EH (cell line): ENCODE data around the gene UBE2D1.
"Not testable (repeated sequence)": the region's sequence is repeated elsewhere in the genome, so short reads cannot be mapped to it uniquely, and the experiment has no call there.

Experiments used
- DNase-seq: peaks from one replicate; pipeline ENCODE4 v3.0.0-alpha.2; 2015; ENCODE audit warnings: low read depth

UBE2D1 gene

DNA sequence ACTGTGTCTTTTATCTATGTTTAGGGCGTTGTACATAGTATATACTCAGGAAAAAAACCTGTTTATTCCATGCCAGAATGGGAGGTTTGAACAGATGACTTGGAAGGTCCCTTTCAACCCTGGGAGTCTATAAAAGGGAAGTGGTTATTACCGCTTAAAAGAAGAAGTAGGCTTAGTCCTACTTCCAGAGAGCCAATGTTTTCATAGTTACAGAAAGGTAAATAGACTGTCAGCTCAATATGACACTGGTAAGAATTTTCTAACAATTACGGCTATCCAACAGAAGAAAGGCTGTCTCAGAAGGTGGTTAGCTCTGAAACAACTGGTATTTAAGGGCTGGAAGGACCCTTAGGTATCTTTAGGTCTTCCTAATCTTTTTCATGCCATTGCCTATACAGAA, 49.3 kb downstream of the UBE2D1 start:
- DNase-seq: no peak

DNA sequence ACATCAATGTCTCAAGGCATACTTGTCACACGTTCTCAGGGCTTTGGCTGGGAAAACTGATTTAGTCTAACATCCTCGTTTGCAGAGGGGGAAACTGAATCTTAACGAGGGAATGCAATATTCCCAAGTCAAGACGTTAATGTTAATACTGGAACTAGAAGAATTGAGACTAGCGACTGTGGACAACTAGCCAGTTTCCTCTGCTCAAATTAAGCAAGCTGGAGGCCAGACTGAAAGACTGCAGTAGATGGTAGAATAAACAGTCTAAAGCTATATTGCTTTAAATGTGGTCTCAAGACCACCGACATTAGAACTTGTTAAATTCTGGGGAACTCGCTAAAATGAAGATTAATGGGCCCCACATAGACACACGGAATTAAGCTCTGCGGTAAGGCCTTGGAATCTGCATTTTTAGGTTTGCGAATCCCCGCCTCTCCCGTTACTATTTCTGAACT, 49.8 kb downstream of the UBE2D1 start:
- DNase-seq: no peak

DNA sequence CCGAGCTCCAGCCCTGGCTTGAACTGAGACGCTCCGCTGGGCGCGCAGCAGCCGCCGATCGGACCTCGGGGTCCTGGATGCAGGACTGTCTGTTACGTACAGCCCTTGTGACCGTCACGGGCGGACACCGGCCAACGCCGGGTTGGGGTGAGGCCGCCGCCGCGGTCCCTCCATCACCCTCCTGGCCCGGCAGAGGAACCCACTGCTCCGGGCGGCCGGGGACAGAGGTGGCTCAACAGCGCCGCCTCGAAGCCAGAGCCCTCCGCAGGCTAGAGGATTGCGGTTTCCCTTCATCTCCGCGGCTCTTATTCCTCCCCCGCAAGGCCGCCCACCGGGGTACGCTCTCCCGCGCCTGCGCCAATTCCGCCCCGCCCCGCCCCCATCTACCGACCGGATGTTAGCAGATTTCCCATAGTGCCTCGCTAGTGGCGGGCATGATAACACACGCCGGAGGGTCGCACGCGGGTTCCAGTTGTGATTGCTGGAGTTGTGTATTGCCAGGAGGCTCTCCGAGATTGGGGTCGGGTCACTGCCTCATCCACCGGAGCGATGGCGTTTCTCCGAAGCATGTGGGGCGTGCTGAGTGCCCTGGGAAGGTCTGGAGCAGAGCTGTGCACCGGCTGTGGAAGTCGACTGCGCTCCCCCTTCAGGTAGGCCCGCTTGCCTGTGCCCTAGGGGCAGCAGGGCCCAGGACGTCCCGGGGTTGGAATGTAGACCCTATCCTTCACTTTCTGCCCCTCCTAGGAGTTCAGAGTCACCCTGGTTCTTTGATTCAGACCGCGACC, 50.4 kb downstream of the UBE2D1 start, which contains the start of gene TFAM:
Gene TFAM, plus strand, starts transcription at position 412 of the 785 bp plus-strand sequence. Its CDS starts 138 bp downstream, at position 550.
- peak; percentile 91 for DNase-seq

DNA sequence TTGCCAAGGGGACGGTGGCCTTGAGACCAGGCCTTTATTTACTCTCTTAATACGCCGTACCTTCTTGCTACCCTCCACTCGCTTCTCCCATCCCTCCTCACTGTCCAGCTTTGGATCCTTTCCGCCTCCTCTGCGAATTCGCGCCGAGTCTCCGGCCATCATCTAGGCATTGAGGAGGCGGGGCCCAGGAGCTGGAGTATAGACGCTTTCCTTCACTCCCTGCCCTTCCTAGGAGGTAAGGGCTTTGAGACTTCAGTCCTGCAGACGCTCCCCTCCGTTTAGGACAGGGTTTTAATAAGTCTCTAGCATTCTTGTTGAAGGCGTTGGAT, 50.9 kb downstream of the UBE2D1 start:
- peak; percentile 41 for DNase-seq

DNA sequence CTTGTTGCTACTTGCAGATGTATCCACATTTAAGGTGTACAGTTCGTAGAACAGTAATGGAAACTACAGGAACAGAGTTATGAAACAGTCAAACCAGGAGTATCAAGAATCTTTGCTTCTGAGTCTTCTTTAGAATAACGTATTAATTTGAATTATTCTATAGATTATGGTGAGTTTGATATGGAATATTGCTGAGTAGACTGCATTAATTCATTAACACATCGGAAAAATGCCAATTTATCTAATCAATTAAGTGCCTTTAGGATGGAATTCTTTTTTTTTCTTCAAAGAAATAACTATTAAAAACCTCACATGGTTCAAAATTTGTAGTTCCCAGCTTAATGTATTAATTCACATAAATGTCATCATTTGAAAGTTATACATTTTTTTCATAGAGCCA, 54.2 kb downstream of the UBE2D1 start:
- DNase-seq: no peak

DNA sequence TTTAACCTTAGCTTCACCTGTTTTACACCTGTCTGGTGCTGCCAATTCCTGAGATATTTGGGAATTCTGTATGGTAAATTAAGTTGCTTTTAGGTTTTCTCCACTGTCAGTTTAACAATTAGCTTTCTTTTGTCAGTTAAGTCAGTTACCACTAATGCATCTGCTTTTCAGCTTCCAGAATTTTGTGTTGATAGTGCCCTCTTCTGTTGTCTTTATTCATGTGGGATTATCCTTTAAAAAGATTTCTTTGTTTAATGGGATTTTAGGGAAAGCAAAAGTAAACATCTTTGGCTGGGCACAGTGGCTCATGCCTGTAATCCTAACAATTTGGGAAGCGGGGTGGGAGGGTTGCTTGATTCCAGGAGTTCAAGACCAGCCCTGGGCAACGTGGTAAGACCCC, 58.5 kb downstream of the UBE2D1 start:
- peak; percentile 24 for DNase-seq

DNA sequence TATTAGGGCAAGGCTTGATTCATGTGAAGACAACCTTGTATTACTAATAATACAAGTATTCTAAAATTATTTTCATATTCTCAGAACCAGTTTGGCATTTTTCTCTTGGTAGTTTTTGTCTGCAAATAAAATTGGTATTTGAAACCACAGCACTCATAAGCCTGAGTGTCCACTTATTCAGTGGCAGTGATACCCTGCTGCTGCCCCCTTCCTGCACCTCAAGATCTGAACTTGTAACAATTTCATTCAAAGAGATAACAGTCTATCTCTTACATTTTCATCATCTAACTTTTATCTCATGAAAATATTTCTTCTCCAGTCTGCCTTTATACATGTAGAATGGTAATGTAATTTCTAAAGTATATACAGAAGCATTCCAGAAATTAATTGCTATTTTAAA, 59.7 kb downstream of the UBE2D1 start:
- no peak for DNase-seq

DNA sequence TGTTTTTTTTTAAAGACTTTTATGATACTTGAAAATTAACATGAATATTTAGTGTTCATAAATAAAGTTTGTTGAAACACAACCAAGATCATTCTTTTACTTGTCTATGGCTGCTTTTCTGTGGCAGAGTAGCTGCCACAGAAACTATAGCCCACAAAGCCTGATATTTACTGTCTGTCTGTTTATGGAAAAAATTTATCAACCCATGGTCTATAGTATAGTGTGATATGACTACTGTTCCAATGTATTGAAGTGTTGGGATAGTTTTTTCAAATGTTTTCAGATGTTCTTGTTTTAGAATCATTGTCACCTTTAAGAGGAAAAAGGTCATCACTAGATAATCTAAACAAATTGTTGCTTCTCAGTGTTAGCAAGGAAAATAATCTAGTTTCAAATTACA, 61.3 kb downstream of the UBE2D1 start:
- DNase-seq: no peak

DNA sequence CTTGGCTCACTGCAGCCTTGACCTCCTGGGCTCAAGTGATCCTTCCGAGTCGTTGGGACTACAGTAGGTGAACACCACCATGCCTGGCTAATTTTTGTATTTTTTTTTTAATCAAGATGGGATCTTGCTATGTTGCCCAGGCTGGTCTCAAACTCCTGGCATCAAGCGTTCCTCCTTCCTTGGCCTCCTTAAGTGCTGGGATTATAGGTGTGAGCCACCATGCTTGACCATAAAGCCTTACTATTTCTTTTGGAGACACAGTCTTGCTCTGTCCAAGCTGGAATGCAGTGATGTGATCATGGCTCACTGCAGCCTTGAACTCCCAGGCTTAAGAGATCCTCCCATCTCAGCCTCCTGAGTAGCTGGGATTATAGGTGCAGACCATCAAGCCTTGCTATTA, 63.0 kb downstream of the UBE2D1 start:
- no peak for DNase-seq

DNA sequence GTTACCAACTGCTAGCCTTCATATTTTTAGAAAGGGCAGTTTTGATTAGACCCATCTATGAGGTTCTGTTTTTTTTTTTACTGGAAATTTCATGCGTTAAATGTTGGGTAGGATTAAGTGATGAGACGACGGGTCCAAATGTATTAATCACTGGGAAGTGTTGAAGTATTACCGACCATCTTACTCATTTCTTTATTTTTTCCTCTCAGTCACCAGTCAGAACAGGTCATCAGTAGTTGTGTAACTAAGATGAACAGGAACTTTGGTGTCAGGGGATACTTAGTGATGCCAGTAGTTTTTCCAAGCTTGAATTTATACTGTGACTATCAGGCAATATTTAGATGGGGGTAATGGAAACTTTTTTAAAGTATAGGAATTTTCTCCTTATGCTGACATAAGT, 64.6 kb downstream of the UBE2D1 start:
- peak; percentile 37 for DNase-seq

DNA sequence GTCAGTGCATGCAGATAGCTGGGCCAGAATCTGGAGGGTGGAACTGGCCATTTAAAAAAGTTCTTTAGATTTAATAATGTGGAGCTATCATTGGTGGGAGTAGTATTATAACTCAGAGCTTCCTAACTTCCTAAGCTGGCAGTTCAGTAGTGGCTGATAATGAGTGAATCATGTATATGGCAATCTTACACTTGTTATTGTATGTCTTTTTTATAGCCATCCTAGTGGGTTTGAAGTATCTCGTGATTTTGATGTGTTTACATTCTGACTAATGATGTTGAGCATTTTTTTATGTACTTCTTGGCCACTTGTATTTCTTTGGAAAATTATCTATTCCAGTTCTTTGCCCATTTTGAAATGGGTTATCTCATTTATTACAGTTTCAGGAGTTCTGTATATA, 65.8 kb downstream of the UBE2D1 start:
- DNase-seq: peak; percentile 73

DNA sequence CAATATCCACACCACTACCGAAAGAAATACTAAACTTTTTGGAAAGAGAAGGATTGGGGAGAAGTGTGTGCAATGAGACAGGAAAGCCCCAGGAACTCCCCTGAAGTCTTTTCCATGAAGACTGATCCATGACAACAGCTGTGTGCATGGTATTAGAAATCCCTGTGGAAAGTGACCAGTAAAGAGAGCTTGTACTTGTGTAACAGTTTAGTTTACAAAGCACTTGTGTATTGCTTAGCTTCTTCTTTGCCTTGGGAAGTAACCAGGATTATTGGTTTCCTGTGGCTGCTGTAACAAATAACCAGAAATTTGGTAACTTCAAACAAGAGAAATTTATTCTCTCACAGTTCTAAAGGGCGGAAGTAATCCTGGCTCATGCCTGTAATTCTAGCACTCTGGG, 69.2 kb downstream of the UBE2D1 start:
- DNase-seq: no peak

DNA sequence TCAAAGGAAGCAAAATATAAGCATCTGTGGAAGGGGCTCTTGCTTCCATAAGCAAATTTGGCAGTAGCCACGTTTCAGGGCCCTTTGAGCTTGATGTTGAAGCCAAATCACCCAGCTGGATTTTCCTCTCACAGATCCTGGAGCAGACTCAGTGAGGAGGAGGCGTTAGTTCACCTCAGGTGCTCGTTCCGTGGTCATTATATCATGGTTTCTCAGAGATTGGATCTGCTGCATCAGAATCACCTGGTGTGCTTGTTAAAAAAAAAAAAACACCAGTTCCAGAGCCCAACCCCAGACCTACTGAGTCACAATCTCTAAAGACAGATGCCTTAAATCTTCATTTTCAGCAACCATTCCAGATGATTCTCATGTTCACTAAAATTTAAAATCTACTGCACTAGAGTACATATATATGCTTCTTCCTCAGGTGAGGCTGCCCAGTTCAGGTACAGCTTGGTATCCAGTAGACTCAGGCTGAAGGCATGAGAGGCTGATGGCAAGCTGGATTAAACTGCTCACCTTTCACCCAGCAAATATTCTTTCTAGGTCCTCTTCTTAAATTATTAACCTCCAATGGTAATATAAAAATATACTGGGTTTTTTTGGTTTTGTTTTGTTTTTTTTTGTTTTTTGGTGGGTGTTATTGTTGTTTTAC, 75.3 kb downstream of the UBE2D1 start:
- DNase-seq: no peak

DNA sequence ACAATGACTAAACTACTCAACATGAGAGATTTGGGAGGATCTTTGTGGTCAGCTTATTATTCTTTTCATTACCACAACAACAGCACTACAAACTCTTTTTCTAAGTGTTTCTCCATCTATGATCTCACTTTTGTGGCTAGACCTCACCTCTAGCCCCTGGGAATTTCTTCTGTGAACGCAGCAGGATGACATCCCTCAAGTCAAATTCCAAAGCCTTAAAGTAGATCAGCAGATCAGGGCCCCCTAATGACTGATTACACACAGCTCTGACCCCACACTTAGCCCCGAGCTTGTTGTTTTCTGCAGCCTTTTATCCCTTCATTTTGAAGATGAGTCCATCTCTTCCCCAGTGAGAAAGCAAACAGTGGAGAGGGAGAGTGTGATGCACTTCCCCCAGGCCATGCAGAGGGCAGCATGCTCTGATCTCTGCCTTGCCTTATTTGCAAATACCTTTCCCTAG, 77.7 kb downstream of the UBE2D1 start:
- peak; percentile 88 for DNase-seq

DNA sequence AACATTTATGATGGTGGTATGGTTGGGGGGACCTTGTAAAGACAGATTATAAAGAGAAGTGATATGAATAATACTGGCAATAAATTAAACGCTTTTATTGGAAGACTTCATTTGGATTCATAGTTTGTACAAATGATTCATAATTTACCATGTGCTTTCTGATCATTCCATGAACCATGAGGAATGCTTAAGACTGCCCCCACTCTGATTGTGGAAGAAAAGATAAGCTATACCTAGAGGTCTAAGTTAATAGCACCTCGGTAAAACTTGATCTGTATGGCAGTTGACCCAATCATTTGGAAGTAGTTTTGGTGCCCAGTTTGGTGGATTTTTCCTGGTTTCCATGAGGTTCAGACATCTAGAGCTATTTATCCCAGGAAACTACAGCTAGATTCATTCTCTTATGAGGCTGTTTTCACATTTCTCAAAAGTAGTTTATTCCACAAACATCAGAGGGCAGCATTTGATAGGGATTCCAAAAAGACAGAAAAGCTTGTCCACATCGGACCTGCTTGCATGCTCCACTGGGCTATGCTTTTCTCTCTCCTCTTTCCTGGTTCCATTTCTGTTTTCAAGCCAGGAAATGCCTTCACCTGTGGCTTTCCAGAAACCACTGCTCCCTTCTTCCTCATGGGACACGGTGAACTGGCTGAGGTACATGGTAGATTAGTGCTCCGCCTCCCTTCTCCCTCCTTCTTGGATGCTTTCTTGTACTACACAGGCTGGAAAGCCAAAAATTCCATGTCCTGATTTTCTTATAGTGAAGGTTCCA, 79.7 kb downstream of the UBE2D1 start:
- DNase-seq: peak; percentile 80

DNA sequence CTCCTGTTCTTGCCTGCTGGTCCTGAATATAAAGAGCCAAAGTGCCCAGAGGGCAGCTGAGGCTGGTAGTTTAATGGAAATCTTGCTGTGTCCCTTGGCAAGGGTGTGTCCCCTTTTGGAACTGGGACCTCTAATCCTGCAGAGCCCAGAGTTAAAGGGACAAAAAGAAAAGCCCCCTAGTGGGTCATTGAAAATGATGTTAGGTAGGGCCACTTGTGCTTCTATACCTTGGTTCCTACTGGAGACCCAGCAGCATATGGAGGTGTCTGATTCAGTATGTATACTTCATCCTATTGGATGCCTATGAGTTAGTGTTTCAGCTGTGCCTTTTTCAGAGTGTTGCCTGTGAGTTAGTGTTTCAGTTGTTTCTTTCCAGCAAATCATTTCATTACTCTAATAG, 81.0 kb downstream of the UBE2D1 start:
- no peak for DNase-seq

DNA sequence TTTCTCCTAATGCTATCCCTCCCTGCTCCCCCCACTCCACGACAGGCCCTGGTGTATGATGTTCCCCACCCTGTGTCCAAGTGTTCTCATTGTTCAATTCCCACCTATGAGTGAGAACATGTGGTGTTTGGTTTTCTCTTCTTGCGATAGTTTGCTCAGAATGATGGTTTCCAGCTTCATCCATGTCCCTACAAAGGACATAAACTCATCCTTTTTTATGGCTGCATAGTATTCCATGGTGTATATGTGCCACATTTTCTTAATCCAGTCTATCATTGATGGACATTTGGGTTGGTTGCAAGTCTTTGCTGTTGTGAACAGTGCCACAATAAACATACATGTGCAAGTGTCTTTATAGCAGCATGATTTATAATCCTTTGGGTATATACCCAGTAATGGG, 83.1 kb downstream of the UBE2D1 start:
- not testable (repeated sequence) for DNase-seq
